ENCODE results near the gene DLGAP4. TPM values are rescaled to one million over a fixed set of nuclear protein-coding genes. Genes with fewer than 3 reads are reported as not detected.

The DLGAP4 gene
- total and polyA plus RNA-seq, 2 donors = 17.2 to 61.3 TPM

GRCh38 chr20:36297656-36298055 lies 8.5 kb upstream of the DLGAP4 start:
- Histone ChIP-seq H3K4me3 (ENCODE audit: low read depth, low read length) (no peak overlapping the region), H3K36me3 (ENCODE audit: insufficient read depth) (no peaks in the 10 kb centered on the region), H3K4me1 (ENCODE audit: insufficient read depth) (no peaks in the 10 kb centered on the region), H3K27ac (ENCODE audit: low read depth) (no peak overlapping the region)
- DNase-seq (ENCODE audit: extremely low spot score) = no peak
- WGBS = 52% methylated on average over 5 of the region's 5 CpGs

GRCh38 chr20:36298061-36298460 lies 8.1 kb upstream of the DLGAP4 start:
- Histone ChIP-seq H3K36me3 (ENCODE audit: insufficient read depth) (no peaks in the 10 kb centered on the region), H3K4me1 (ENCODE audit: insufficient read depth) (no peaks in the 10 kb centered on the region), H3K27ac (ENCODE audit: low read depth) (no peak overlapping the region), H3K4me3 (ENCODE audit: low read depth, low read length) (no peak overlapping the region)
- no peak for DNase-seq (ENCODE audit: extremely low spot score)
- WGBS = 71% methylated on average over 3 of the region's 3 CpGs

- no peak for DNase-seq (ENCODE audit: extremely low spot score)
- Histone ChIP-seq H3K36me3 (ENCODE audit: insufficient read depth) (no peaks in the 10 kb centered on the region), H3K4me1 (ENCODE audit: insufficient read depth) (no peaks in the 10 kb centered on the region), H3K4me3 (ENCODE audit: low read depth, low read length) (no peak overlapping the region), H3K27ac (ENCODE audit: low read depth) (no peak overlapping the region)
- WGBS = 79% methylated on average over 11 of the region's 11 CpGs
Measured at GRCh38 chr20:36298795-36299339, 7.3 kb upstream of the DLGAP4 start.

DNA sequence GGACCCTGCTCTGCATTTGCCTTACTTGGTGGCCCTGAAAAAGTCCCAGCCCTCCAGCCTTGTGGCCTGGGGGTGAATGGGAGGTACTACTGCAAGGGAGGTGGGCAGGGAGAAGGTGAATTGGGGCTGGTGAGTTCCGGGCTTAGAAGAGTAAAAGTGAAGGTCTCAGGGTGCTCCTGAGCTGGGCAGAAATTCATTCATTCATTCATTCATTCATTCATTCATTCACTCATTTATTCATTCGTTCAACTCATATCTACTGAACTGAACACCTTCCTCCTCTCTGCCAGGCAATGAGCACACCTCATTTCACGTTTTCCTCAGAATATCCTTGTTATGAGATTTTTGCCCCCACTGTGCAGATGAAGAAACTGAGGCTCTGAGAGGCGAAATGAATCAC lies 6.7 kb upstream of the DLGAP4 start:
- Histone ChIP-seq H3K36me3 (ENCODE audit: insufficient read depth) (no peaks in the 10 kb centered on the region), H3K27ac (ENCODE audit: low read depth) (no peak overlapping the region), H3K4me3 (ENCODE audit: low read depth, low read length) (no peak overlapping the region), H3K4me1 (ENCODE audit: insufficient read depth) (no peaks in the 10 kb centered on the region)
- 75% methylated on average over 4 of the region's 4 CpGs for WGBS
- DNase-seq (ENCODE audit: extremely low spot score) = no peak

GRCh38 chr20:36301359-36302119 lies 4.6 kb upstream of the DLGAP4 start:
- H3K36me3 ChIP-seq (ENCODE audit: insufficient read depth) = no peaks in the 10 kb centered on the region
- peaks cover 3% of the 10 kb centered on the region for H3K4me1 ChIP-seq (ENCODE audit: insufficient read depth)
- 63% methylated on average over 7 of the region's 7 CpGs for WGBS
- no peak overlapping the region for H3K27ac ChIP-seq (ENCODE audit: low read depth)
- no peak overlapping the region for H3K4me3 ChIP-seq (ENCODE audit: low read depth, low read length)
- DNase-seq (ENCODE audit: extremely low spot score) = no peak

- DNase-seq (ENCODE audit: extremely low spot score) = no peak
- peaks cover 6% of the 10 kb centered on the region for H3K4me1 ChIP-seq (ENCODE audit: insufficient read depth)
- 30% methylated on average over 14 of the region's 14 CpGs for WGBS
- no peak overlapping the region for H3K4me3 ChIP-seq (ENCODE audit: low read depth, low read length)
- no peaks in the 10 kb centered on the region for H3K36me3 ChIP-seq (ENCODE audit: insufficient read depth)
- H3K27ac ChIP-seq (ENCODE audit: low read depth) = no peak overlapping the region
Measured at GRCh38 chr20:36303020-36303595, 3.0 kb upstream of the DLGAP4 start.

DNA sequence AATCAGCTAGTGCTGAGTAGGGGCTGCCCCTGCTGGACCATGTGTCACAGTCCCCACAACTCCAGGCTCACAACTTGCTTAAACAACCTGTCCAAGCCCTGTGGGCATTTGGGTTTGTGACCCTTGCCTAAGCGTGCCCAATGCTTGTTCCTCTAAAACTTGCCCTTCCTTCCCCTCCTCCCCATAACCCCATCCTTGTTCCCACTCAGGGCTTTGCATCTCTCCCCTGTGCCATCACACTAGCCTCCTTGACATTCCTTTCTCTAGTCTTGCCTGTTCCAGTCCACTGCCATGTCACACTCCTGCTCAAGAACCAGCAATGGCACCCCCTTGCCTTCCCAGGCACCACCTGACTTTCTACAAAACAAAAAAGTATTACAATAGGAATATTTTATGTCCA lies 2.3 kb upstream of the DLGAP4 start:
- peaks cover 6% of the 10 kb centered on the region for H3K4me1 ChIP-seq (ENCODE audit: insufficient read depth)
- no peak overlapping the region for H3K27ac ChIP-seq (ENCODE audit: low read depth)
- 75% methylated on average over 1 of the region's 1 CpG for WGBS
- H3K36me3 ChIP-seq (ENCODE audit: insufficient read depth) = no peaks in the 10 kb centered on the region
- no peak overlapping the region for H3K4me3 ChIP-seq (ENCODE audit: low read depth, low read length)
- DNase-seq (ENCODE audit: extremely low spot score) = no peak

- H3K27ac ChIP-seq (ENCODE audit: low read depth) = no peak overlapping the region
- no peaks in the 10 kb centered on the region for H3K36me3 ChIP-seq (ENCODE audit: insufficient read depth)
- H3K4me3 ChIP-seq (ENCODE audit: low read depth, low read length) = no peak overlapping the region
- WGBS = 32% methylated on average over 10 of the region's 10 CpGs
- DNase-seq (ENCODE audit: extremely low spot score) = no peak
- H3K4me1 ChIP-seq (ENCODE audit: insufficient read depth) = peaks cover 6% of the 10 kb centered on the region
Measured at GRCh38 chr20:36304786-36305495, 1.2 kb upstream of the DLGAP4 start.

DNA sequence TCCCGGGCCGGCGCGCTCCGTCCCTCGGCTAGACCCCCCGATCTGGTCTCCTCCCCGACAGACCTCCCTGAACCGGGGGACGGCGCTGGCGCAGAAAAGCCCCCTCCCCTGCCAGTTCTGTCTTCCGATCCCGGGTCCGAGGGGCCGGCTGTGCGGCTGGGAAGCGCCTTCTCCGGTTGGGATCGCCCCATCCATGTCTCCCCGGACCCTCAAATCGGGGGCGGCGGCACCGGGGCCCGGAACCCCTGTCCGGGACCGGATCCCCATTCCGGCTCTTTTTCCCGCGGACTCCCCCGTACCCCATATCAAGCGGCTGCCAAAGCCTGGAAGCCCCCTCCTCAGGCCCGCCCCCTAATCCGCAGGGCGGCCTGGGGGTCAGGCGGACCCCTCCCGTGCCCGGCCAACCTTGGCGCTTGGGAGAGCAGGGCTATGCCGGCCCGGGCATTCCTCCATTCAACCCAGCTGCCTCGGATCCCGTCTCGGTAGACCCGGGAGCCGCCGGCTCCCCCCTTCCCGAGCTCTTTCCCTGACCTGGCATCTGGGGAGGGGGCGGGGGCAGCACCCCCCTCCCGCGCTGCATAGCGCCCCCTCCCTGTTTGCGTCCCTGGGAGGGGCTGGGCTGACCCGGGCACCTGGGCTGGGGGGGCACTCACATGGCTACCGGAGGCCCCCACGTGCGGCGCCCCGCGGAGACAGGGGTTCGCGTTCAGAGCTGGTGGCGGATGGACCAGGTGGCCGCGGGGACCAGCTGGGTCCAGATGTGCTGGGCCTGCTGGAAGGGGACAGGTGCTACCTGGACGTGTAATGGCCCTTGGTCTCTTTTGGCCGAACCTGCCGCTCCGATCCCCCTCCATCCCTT lies 643 bp downstream of the DLGAP4 start:
- peak overlapping the region; percentile 44 for H3K4me3 ChIP-seq (ENCODE audit: low read depth, low read length)
- no peak overlapping the region for H3K27ac ChIP-seq (ENCODE audit: low read depth)
- peaks cover 6% of the 10 kb centered on the region for H3K4me1 ChIP-seq (ENCODE audit: insufficient read depth)
- DNase-seq (ENCODE audit: extremely low spot score) = no peak
- no peaks in the 10 kb centered on the region for H3K36me3 ChIP-seq (ENCODE audit: insufficient read depth)
- 1% methylated on average over 70 of the region's 70 CpGs for WGBS

GRCh38 chr20:36307412-36308325 lies 1.5 kb downstream of the DLGAP4 start:
- H3K4me1 ChIP-seq (ENCODE audit: insufficient read depth) = peaks cover 6% of the 10 kb centered on the region
- WGBS = 28% methylated on average over 21 of the region's 21 CpGs

DNA sequence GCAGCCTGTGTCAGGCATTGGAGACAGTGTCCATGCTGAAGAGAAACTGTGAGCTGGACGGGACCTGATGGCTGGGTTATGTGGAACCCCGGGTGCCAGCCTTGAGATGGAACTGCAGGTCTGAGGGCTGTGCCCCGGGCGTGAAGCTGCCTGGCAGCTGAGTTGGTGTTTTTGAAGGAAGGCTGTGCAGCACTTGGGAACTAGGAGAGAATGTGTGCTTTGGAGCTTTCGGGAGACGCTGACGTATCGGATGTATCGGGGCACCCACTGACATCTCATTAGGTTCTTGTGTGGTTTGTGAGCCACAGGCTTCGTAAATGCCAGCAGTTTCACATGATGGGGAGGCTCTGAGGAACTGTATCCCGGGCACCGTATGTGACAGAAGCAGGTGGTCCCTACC lies 2.2 kb downstream of the DLGAP4 start:
- WGBS = 84% methylated on average over 12 of the region's 12 CpGs
- Histone ChIP-seq H3K36me3 (ENCODE audit: insufficient read depth) (no peaks in the 10 kb centered on the region), H3K27ac (ENCODE audit: low read depth) (no peak overlapping the region), H3K4me1 (ENCODE audit: insufficient read depth) (peaks cover 6% of the 10 kb centered on the region), H3K4me3 (ENCODE audit: low read depth, low read length) (no peak overlapping the region)
- DNase-seq (ENCODE audit: extremely low spot score) = no peak

More at GRCh38 chr20:36307412-36308325, 1.5 kb downstream of the DLGAP4 start:
- Histone ChIP-seq H3K27ac (ENCODE audit: low read depth) (no peak overlapping the region), H3K36me3 (ENCODE audit: insufficient read depth) (no peaks in the 10 kb centered on the region), H3K4me3 (ENCODE audit: low read depth, low read length) (no peak overlapping the region)
- DNase-seq (ENCODE audit: extremely low spot score) = no peak

- WGBS = 54% methylated on average over 12 of the region's 12 CpGs
- Histone ChIP-seq H3K4me1 (ENCODE audit: insufficient read depth) (peaks cover 6% of the 10 kb centered on the region), H3K4me3 (ENCODE audit: low read depth, low read length) (no peak overlapping the region), H3K27ac (ENCODE audit: low read depth) (no peak overlapping the region), H3K36me3 (ENCODE audit: insufficient read depth) (no peaks in the 10 kb centered on the region)
- DNase-seq (ENCODE audit: extremely low spot score) = no peak
Measured at GRCh38 chr20:36308986-36309385, 2.8 kb downstream of the DLGAP4 start.

All from urinary bladder (tissue), 4 donors.